Lower leg skin (tissue), 4 donors: ENCODE measurements around the gene SGCE. TPM values are rescaled to one million over a fixed set of nuclear protein-coding genes. Genes with fewer than 3 reads are reported as not detected.
A peak's percentile ranks its signal among the peaks of the same experiment; 100 is the strongest.

Experiments used
- DNase-seq, 2 donors: peaks; one replicate each; pipeline ENCODE4 v3.0.0-alpha.2; 2019; ENCODE audit warnings: low spot score in 2 of 2
- H3K4me3 ChIP-seq: fragments of 200-600 bp; sonication (generic); 2 replicates; pipeline ENCODE4 v1.5.1; 2017; ENCODE audit warnings: mild to moderate bottlenecking, low read depth; ENCODE audit not compliant: poor library complexity, severe bottlenecking
- CTCF ChIP-seq, 3 donors: fragments of 450-650 bp; IDR thresholded peaks; one replicate each; pipeline ENCODE4 v1.5.1; 2016; ENCODE audit warnings: antibody characterized with exemption in 3 of 3, mild to moderate bottlenecking in 3 of 3, moderate library complexity in 2 of 3
- POLR2A ChIP-seq, 2 donors: fragments of 450-650 bp; IDR thresholded peaks; one replicate each; pipeline ENCODE4 v1.6.1; 2016 to 2017; ENCODE audit warnings: antibody characterized with exemption in 2 of 2, mild to moderate bottlenecking in 1 of 2, moderate library complexity in 1 of 2
- WGBS, 2 donors: methylation state at CpG; one replicate each; pipeline ENCODE4 v1.1.5; 2018; 5-methylcytosine and 5-hydroxymethylcytosine counted together
- intact Hi-C: fragments of 100-400 bp; cut with DNase I; formaldehyde crosslinking; loops from one replicate; pipeline ENCODE4 v1.15.0; 2023; ENCODE audit warnings: low total_unique reads
- total RNA-seq, 4 donors: library from RNA; depleted of rRNA; stranded (reverse); fragments of >200 nt; gene quantifications; one replicate each; pipeline ENCODE4 v1.1.0, GENCODE V29; 2016

SGCE gene
- total RNA-seq, 4 donors from 2014 or later: 9.8 to 25.7 (median 17.8) TPM

- intact Hi-C loops: no loop called here
- no peak for TF ChIP-seq POLR2A (IDR thresholded peaks at IDR 0.05)
- TF ChIP-seq CTCF (IDR thresholded peaks at IDR 0.05): no peak
- no peak overlapping the region for H3K4me3 ChIP-seq
- peak in 1 of 2 donors; percentile 63 for DNase-seq
- 48 to 54% methylated on average over 1 of the region's 1 CpG for WGBS, 2 donors
Measured at GRCh38 chr7:94697035-94697974, 41.4 kb upstream of the SGCE start.

- intact Hi-C loops: no loop called here
- no peak for DNase-seq
- no peak for TF ChIP-seq CTCF (IDR thresholded peaks at IDR 0.05)
- no peak for TF ChIP-seq POLR2A (IDR thresholded peaks at IDR 0.05)
- WGBS, 2 donors: 39 to 60% methylated on average over 2 of the region's 2 CpGs
- no peak overlapping the region for H3K4me3 ChIP-seq
Measured at GRCh38 chr7:94687810-94688209, 31.9 kb upstream of the SGCE start.

- no peak overlapping the region for H3K4me3 ChIP-seq
- no peak for DNase-seq
- intact Hi-C loops: no loop called here
- WGBS, 2 donors: 80 to 81% methylated on average over 2 of the region's 2 CpGs
- TF ChIP-seq CTCF (IDR thresholded peaks at IDR 0.05) (no peak), POLR2A (IDR thresholded peaks at IDR 0.05) (no peak)
Measured at GRCh38 chr7:94687076-94687475, 31.1 kb upstream of the SGCE start.

- intact Hi-C loops: no loop called here
- 85 to 87% methylated on average over 1 of the region's 1 CpG for WGBS, 2 donors
- DNase-seq: no peak
- H3K4me3 ChIP-seq: no peak overlapping the region
- TF ChIP-seq CTCF (IDR thresholded peaks at IDR 0.05): no peak
- TF ChIP-seq POLR2A (IDR thresholded peaks at IDR 0.05): no peak
Measured at GRCh38 chr7:94683066-94683465, 27.1 kb upstream of the SGCE start.

GRCh38 chr7:94679358-94679757, 23.4 kb upstream of the SGCE start:
- intact Hi-C loops: no loop called here
- no peak for TF ChIP-seq POLR2A (IDR thresholded peaks at IDR 0.05)
- TF ChIP-seq CTCF (IDR thresholded peaks at IDR 0.05): no peak
- H3K4me3 ChIP-seq: no peak overlapping the region
- DNase-seq: no peak
- 62 to 73% methylated on average over 1 of the region's 1 CpG for WGBS, 2 donors
